Endothelial cell (in vitro differentiated cells): Measurements from ENCODE around the gene CHST11. TPM values are rescaled to one million over a fixed set of nuclear protein-coding genes. Genes with fewer than 3 reads are reported as not detected.
"Not testable (repeated sequence)": the region's sequence is repeated elsewhere in the genome, so short reads cannot be mapped to it uniquely, and the experiment has no call there.

Experiments
- DNase-seq: peaks from one replicate; pipeline ENCODE4 v3.0.0; 2021; ENCODE audit warnings: low spot score
- H3K27ac Mint-ChIP-seq: one replicate; pipeline ENCODE4 v1.8.0; 2021; ENCODE audit warnings: mixed read lengths, inconsistent platforms; ENCODE audit not compliant: unreplicated experiment
- H3K27me3 Mint-ChIP-seq: one replicate; pipeline ENCODE4 v1.8.0; 2021; ENCODE audit warnings: mild to moderate bottlenecking, moderate library complexity, mixed read lengths, inconsistent platforms; ENCODE audit not compliant: unreplicated experiment
- H3K36me3 Mint-ChIP-seq: one replicate; pipeline ENCODE4 v1.8.0; 2021; ENCODE audit warnings: mild to moderate bottlenecking, low read depth, mixed read lengths, inconsistent platforms; ENCODE audit not compliant: unreplicated experiment
- H3K4me1 Mint-ChIP-seq: one replicate; pipeline ENCODE4 v1.8.0; 2021; ENCODE audit warnings: mild to moderate bottlenecking, mixed read lengths, inconsistent platforms; ENCODE audit not compliant: unreplicated experiment
- H3K4me3 Mint-ChIP-seq: one replicate; pipeline ENCODE4 v1.8.0; 2021; ENCODE audit warnings: mild to moderate bottlenecking, mixed read lengths, inconsistent platforms; ENCODE audit not compliant: unreplicated experiment
- H3K9me3 Mint-ChIP-seq: one replicate; pipeline ENCODE4 v1.8.0; 2021; ENCODE audit warnings: mixed read lengths, inconsistent platforms; ENCODE audit not compliant: unreplicated experiment
- CTCF ChIP-seq: fragments of 200-600 bp; sonication (generic); IDR thresholded peaks from one replicate; pipeline ENCODE4 v1.5.0; 2021; ENCODE audit warnings: antibody characterized with exemption; ENCODE audit not compliant: unreplicated experiment
- total RNA-seq: library from RNA; stranded (reverse); fragmentation: NEBNext Ultra II Directional; extraction: Animal tissue kit (Norgen Biotek cat#: 25700); gene quantifications from one replicate; pipeline ENCODE4 v1.2.1, GENCODE V29; 2021; ENCODE audit not compliant: unreplicated experiment

Gene CHST11
- total RNA-seq, 1 donor from 2014 or later: 11.8 TPM

DNA sequence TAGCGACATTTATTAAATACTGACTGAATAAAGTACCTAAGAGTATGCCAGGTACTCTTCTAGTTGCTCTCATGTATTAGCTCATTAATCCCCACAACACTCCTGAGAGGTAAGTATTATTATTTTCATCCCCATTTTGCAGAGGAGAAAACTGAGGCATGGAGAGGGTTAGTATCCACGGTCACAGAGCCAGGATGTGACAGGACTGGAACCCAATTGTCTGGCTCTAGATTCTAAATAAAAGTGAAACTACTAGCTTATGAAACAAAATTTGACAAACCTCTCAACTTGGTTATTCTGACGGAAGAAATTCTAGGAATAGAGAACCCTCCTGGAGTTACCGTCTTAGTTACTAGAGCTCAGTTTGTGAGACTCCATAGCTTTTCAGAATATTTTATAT, 112.2 kb downstream of the CHST11 start:
- no peak overlapping the region for H3K27ac Mint-ChIP-seq
- DNase-seq: no peak
- H3K36me3 Mint-ChIP-seq: peaks cover 3% of the 10 kb centered on the region
- no peaks in the 10 kb centered on the region for H3K27me3 Mint-ChIP-seq
- H3K4me3 Mint-ChIP-seq: no peak overlapping the region
- TF ChIP-seq CTCF: no peak
- H3K4me1 Mint-ChIP-seq: peaks cover 13% of the 10 kb centered on the region
- peaks cover 4% of the 10 kb centered on the region for H3K9me3 Mint-ChIP-seq

- Mint-ChIP-seq H3K27ac (no peak overlapping the region), H3K4me1 (peaks cover 13% of the 10 kb centered on the region), H3K4me3 (no peak overlapping the region), H3K9me3 (peaks cover 2% of the 10 kb centered on the region), H3K36me3 (peaks cover 2% of the 10 kb centered on the region), H3K27me3 (no peaks in the 10 kb centered on the region)
- TF ChIP-seq CTCF: no peak
- DNase-seq: no peak
These were observed 112.8 kb downstream of the CHST11 start for GRCh38 chr12:104569346-104570173.

DNA sequence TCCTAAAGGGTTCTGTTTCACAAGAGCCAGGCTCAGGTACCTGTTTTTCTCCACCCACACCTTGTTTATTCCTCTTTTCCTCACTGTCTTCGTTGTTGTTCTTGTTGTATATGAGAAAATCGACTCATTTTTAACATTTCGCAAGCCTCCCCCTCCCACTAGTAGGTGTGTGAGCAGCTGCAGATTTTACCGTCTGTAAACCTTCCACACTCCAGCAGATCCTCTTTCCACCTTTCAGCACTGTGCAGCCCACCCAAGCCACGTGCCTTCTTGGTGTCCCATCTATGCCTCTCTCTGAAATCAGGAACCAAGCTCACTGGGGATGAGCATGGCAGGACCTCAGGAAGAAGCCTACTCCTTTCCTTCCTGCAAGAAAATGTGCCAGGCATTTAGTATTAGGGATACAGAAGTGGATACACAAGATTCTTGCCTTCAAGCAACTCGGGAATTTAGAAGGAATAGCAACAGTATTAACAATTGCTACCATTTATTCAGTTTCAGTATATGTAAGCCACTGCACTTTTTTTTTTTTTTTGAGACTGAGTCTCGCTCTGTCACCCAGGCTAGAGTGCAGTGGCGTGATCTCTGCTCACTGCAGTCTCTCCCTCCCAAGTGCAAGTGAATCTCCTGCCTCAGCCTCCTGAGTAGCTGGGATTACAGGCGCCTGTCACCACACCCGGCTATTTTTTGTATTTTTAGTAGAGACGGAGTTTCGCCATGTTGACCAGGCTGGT, 113.6 kb downstream of the CHST11 start:
- Mint-ChIP-seq H3K4me1 (peaks cover 13% of the 10 kb centered on the region), H3K27ac (no peak overlapping the region), H3K27me3 (no peaks in the 10 kb centered on the region), H3K9me3 (no peaks in the 10 kb centered on the region), H3K4me3 (no peak overlapping the region), H3K36me3 (no peaks in the 10 kb centered on the region)
- no peak for TF ChIP-seq CTCF
- no peak for DNase-seq

GRCh38 chr12:104571328-104571727, 114.6 kb downstream of the CHST11 start:
- H3K36me3 Mint-ChIP-seq: no peaks in the 10 kb centered on the region
- TF ChIP-seq CTCF: no peak
- H3K27me3 Mint-ChIP-seq: no peaks in the 10 kb centered on the region
- no peak overlapping the region for H3K27ac Mint-ChIP-seq
- no peaks in the 10 kb centered on the region for H3K9me3 Mint-ChIP-seq
- peaks cover 13% of the 10 kb centered on the region for H3K4me1 Mint-ChIP-seq
- DNase-seq: no peak
- no peak overlapping the region for H3K4me3 Mint-ChIP-seq

GRCh38 chr12:104574353-104574752, 117.6 kb downstream of the CHST11 start:
- DNase-seq, H3K36me3 Mint-ChIP-seq, H3K27ac Mint-ChIP-seq, H3K9me3 Mint-ChIP-seq, H3K4me3 Mint-ChIP-seq, H3K27me3 Mint-ChIP-seq: not testable (repeated sequence)
- H3K4me1 Mint-ChIP-seq: peaks cover 13% of the 10 kb centered on the region

DNA sequence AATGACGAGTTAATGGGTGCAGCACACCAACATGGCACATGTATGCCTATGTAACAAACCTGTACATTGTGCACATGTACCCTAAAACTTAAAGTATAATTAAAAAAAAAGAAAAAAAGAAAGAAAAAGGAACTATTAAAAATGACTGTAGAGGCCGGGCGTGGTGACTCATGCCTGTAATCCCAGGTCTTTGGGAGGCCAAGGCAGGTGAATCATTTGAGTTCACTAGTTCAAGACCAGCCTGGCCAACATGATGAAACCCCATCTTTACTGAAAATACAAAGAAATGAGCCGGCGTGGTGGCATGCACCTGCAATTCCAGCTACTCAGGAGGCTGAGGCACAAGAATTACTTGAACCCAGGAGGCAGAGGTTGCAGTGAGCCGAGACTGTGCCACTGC, 118.0 kb downstream of the CHST11 start:
- peaks cover 10% of the 10 kb centered on the region for H3K4me1 Mint-ChIP-seq
- not testable (repeated sequence) for H3K27ac Mint-ChIP-seq, DNase-seq, H3K27me3 Mint-ChIP-seq, H3K4me3 Mint-ChIP-seq, H3K36me3 Mint-ChIP-seq, H3K9me3 Mint-ChIP-seq
